Hair follicular keratinocyte (primary cell): Measurements from ENCODE around the gene VHLL. TPM values are rescaled to one million over a fixed set of nuclear protein-coding genes. Genes with fewer than 3 reads are reported as not detected.

ENCODE experiments used
- total RNA-seq: library from RNA; depleted of rRNA; stranded (reverse); fragments of >200 nt; gene quantifications from 2 replicates; pipeline ENCODE4 v1.2.3, GENCODE V29; 2015

VHLL gene
- total RNA-seq: not detected in 2 replicates

GRCh38 chr1:156298852-156299357 lies at the start of gene VHLL:
TSS of gene VHLL (minus strand) at chr1:156299307. CDS start at chr1:156299189, 118 bp downstream.

DNA sequence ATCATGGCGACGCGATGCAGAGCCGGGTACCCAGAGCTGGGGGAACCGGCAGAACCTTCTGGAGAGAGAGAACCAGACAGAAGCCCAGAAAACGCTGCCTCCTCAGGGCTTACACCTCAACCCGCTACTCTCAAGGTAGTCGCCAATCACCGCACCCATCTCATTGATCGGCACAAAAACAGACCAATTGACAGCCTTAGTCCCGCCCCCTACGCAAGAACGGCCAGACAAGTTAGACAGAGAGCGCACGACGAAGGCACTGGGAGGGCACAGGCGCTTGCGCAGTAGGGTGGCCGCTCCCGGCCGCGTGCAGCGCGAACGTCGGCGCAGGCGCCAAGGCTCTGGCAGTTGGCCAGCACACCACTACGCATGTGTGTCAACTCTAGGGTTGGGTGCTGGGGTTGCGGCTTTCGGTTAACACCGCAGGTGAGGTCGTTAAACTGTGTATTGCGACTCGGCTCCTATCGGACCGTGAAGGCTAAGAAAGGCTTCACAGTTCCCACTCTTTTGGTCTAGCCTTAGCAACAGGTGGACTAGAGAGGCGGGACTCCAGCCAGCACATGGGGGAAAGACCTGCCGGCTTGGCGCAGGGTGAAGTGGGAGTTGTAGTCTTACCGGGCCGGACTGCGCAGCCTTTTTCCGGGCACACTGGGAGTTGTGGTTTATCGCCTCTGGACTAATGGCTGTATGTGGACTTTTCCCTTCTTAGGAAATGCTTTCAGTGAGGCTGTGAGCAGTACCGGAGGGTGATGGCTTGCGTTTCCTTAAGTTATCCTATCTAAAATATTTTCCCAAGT lies 39.3 kb upstream of the VHLL start, which contains the start of the genes CCT3 and TSACC:
CCT3 (minus strand) TSS at position 113 of the 797 bp plus-strand sequence; CDS start at position 5, 108 bp downstream.
TSACC (plus strand) TSS at position 347 of the 797 bp plus-strand sequence. CDS start 1,232 bp downstream, outside the sequence.

DNA sequence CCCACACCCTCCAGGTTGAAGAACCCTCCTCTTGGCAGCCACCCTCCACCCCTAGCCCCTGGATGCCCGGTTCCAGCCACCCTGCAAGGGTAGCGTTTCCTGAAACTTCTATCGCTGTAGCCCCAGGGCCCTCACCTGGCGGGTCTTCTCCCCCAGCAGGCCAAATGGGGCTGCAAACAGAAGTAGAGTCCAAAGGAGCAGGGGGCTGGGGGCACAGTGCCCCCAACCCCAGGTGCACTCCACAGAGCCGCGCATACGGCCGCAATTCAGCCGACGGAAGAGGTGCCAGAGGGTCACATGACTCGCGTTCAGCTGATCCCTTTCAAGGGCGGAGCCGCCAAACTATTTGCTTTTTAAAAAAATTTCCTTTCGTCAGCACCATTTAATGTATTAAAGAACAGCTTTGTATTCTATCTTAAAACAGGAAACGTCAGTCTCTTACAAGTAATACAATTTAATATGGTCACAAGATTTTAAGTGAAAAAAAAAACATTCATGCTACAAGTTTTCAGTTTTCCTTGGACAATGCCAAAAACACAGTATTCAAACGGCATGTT lies 3.6 kb downstream of the VHLL start, which contains the start of gene GLMP:
GLMP (minus strand) TSS at position 289 of the 557 bp plus-strand sequence; CDS start at position 255, 34 bp downstream.

GRCh38 chr1:156284112-156284511 lies 15.0 kb downstream of the VHLL start, which contains the start of gene TMEM79:
TSS of gene TMEM79 (plus strand) at chr1:156284325. CDS start at chr1:156285227, 902 bp downstream.

GRCh38 chr1:156282479-156283222 lies 16.5 kb downstream of the VHLL start, which contains the start of gene SMG5:
TSS of gene SMG5 (minus strand) at chr1:156282825. CDS start at chr1:156282680, 145 bp downstream.

Other genes starting within 250 kb of the VHLL start
- 21.0 and 24.3 TPM in 2 replicates for gene UBQLN4, start 245.5 kb downstream of the VHLL start, total RNA-seq
- 118 and 130 TPM in 2 replicates for gene LAMTOR2, start 244.5 kb downstream of the VHLL start, total RNA-seq
- gene RAB25, start 238.1 kb downstream of the VHLL start, total RNA-seq: 66.7 and 81.8 TPM in 2 replicates
- gene MEX3A, start 216.8 kb downstream of the VHLL start, total RNA-seq: 1.8 and 2.0 TPM in 2 replicates
- gene LMNA, start 184.6 kb downstream of the VHLL start, total RNA-seq: 735 and 836 TPM in 2 replicates
- 6.6 and 12.3 TPM in 2 replicates for gene SEMA4A, start 145.7 kb downstream of the VHLL start, total RNA-seq
- 8.6 and 11.0 TPM in 2 replicates for gene SLC25A44, start 105.2 kb downstream of the VHLL start, total RNA-seq
- gene PMF1, start 86.3 kb downstream of the VHLL start, total RNA-seq: 67.9 and 81.5 TPM in 2 replicates
- not detected in 2 replicates for gene BGLAP, start 57.1 kb downstream of the VHLL start, total RNA-seq
- 0.30 and 2.4 TPM in 2 replicates for gene PAQR6, start 51.3 kb downstream of the VHLL start, total RNA-seq
- gene SMG5, start 16.5 kb downstream of the VHLL start, total RNA-seq: 35.9 and 40.1 TPM in 2 replicates
- 7.6 and 9.1 TPM in 2 replicates for gene TMEM79, start 15.0 kb downstream of the VHLL start, total RNA-seq
- 39.4 and 40.7 TPM in 2 replicates for gene GLMP, start 3.6 kb downstream of the VHLL start, total RNA-seq
- gene CCT3, start 39.0 kb upstream of the VHLL start, total RNA-seq: 392 and 473 TPM in 2 replicates
- 0.86 TPM in 1 of 2 replicates, not detected in the other for gene TSACC, start 39.2 kb upstream of the VHLL start, total RNA-seq
- gene RHBG, start 69.9 kb upstream of the VHLL start, total RNA-seq: not detected in 2 replicates
- gene MEF2D, start 201.5 kb upstream of the VHLL start, total RNA-seq: 18.4 and 19.6 TPM in 2 replicates